OCI-LY3 (cell line): ENCODE data around the gene ABHD15.

Experiments used
- H2AFZ ChIP-seq: fragments of 200-600, 300-600 bp; shearing (Covaris generic); 2 replicates; pipeline ENCODE4 v1.6.0; 2014; ENCODE audit warnings: antibody characterized with exemption, low read depth, low read length
- H3K27ac ChIP-seq: fragments of 200-600, 300-600 bp; sonication (generic); 2 replicates; pipeline ENCODE4 v1.5.1; 2014; ENCODE audit warnings: mild to moderate bottlenecking, low read length, moderate library complexity, mixed read lengths
- H3K27me3 ChIP-seq: fragments of 200-600, 300-600 bp; sonication (generic); 2 replicates; pipeline ENCODE4 v1.6.1; 2014; ENCODE audit warnings: low read depth, low read length, mixed read lengths
- H3K36me3 ChIP-seq: fragments of 200-600, 300-600 bp; sonication (generic); replicated peaks from 2 replicates; pipeline ENCODE3; 2014; ENCODE audit warnings: low read depth, low read length, mixed read lengths
- H3K4me1 ChIP-seq: fragments of 300-600, 200-600 bp; sonication (generic); 2 replicates; pipeline ENCODE4 v1.6.1; 2014; ENCODE audit warnings: low read length, mixed read lengths
- H3K4me2 ChIP-seq: fragments of 200-600, 300-600 bp; sonication (generic); 2 replicates; pipeline ENCODE4 v1.6.1; 2014; ENCODE audit warnings: low read length, mixed read lengths
- H3K4me3 ChIP-seq: fragments of 300-600, 200-600 bp; sonication (generic); 2 replicates; pipeline ENCODE4 v1.5.1; 2014; ENCODE audit warnings: antibody characterized with exemption, mild to moderate bottlenecking, low read length, moderate library complexity
- H3K79me2 ChIP-seq: fragments of 300-600, 200-600 bp; shearing (Covaris generic); 2 replicates; pipeline ENCODE4 v1.6.1; 2014; ENCODE audit warnings: mild to moderate bottlenecking, low read length, mixed read lengths
- H3K9ac ChIP-seq: fragments of 300-600, 200-600 bp; shearing (Covaris generic); 2 replicates; pipeline ENCODE4 v1.6.0; 2014; ENCODE audit warnings: mild to moderate bottlenecking, low read length, moderate library complexity
- H3K9me3 ChIP-seq: fragments of 200-600, 300-600 bp; shearing (Covaris generic); 2 replicates; pipeline ENCODE4 v1.6.1; 2014; ENCODE audit warnings: low read length, mixed read lengths; ENCODE audit not compliant: insufficient read depth
- H4K20me1 ChIP-seq: fragments of 200-600, 300-600 bp; sonication (generic); 2 replicates; pipeline ENCODE4 v1.6.1; 2016; ENCODE audit warnings: low read length, mixed read lengths; ENCODE audit not compliant: insufficient read depth
- CTCF ChIP-seq: fragments of 200-600, 300-600 bp; sonication (generic); IDR thresholded peaks from 2 replicates; pipeline ENCODE4 v1.5.1; 2014; ENCODE audit warnings: antibody characterized with exemption, low read length, low read depth
- EZH2phosphoT487 ChIP-seq: fragments of 200-600 bp; shearing (Covaris generic); IDR thresholded peaks from 2 replicates; pipeline ENCODE4 v1.6.1; 2018; ENCODE audit warnings: antibody characterized with exemption, mixed run types, low read depth

The ABHD15 gene

GRCh38 chr17:29614349-29615047, 47.7 kb upstream of the ABHD15 start:
- Histone ChIP-seq H3K4me2 (peak overlapping the region; percentile 84), H3K27me3 (no peaks in the 10 kb centered on the region), H2AFZ (no peak overlapping the region), H3K36me3 (peaks cover 4% of the 10 kb centered on the region), H3K79me2 (no peaks in the 10 kb centered on the region), H3K9me3 (no peaks in the 10 kb centered on the region), H3K27ac (no peak overlapping the region), H3K9ac (no peak overlapping the region), H4K20me1 (peaks cover 6% of the 10 kb centered on the region), H3K4me1 (peaks cover 13% of the 10 kb centered on the region; the same call in 1 of the 2 replicates), H3K4me3 (peak overlapping the region; percentile 64; the same call in 1 of the 2 replicates)
- no peak for TF ChIP-seq EZH2phosphoT487

GRCh38 chr17:29613856-29614255, 47.0 kb upstream of the ABHD15 start:
- H3K9ac ChIP-seq: no peak overlapping the region
- no peak overlapping the region for H3K4me2 ChIP-seq
- H3K4me3 ChIP-seq: no peak overlapping the region
- H3K27me3 ChIP-seq: no peaks in the 10 kb centered on the region
- no peak overlapping the region for H3K27ac ChIP-seq
- peaks cover 4% of the 10 kb centered on the region for H3K36me3 ChIP-seq
- H3K9me3 ChIP-seq: no peaks in the 10 kb centered on the region
- H3K4me1 ChIP-seq: peaks cover 13% of the 10 kb centered on the region; the same call in 1 of the 2 replicates
- no peak overlapping the region for H2AFZ ChIP-seq
- TF ChIP-seq CTCF: no peak
- TF ChIP-seq EZH2phosphoT487: no peak
- peaks cover 6% of the 10 kb centered on the region for H4K20me1 ChIP-seq
- H3K79me2 ChIP-seq: no peaks in the 10 kb centered on the region

- Histone ChIP-seq H3K4me1 (peaks cover 11% of the 10 kb centered on the region; the same call in 1 of the 2 replicates), H2AFZ (no peak overlapping the region), H3K36me3 (peaks cover 4% of the 10 kb centered on the region), H4K20me1 (peaks cover 6% of the 10 kb centered on the region), H3K9me3 (no peaks in the 10 kb centered on the region), H3K27ac (no peak overlapping the region), H3K9ac (no peak overlapping the region), H3K4me2 (no peak overlapping the region), H3K27me3 (no peaks in the 10 kb centered on the region), H3K79me2 (no peaks in the 10 kb centered on the region), H3K4me3 (no peak overlapping the region)
- TF ChIP-seq CTCF: no peak
- TF ChIP-seq EZH2phosphoT487: no peak
These were observed 46.6 kb upstream of the ABHD15 start for GRCh38 chr17:29613352-29613837.

- no peak overlapping the region for H3K9ac ChIP-seq
- H3K4me3 ChIP-seq: no peak overlapping the region
- no peaks in the 10 kb centered on the region for H3K9me3 ChIP-seq
- no peaks in the 10 kb centered on the region for H3K79me2 ChIP-seq
- TF ChIP-seq CTCF (no peak), EZH2phosphoT487 (no peak)
- no peak overlapping the region for H3K4me2 ChIP-seq
- H3K36me3 ChIP-seq: peaks cover 4% of the 10 kb centered on the region
- H4K20me1 ChIP-seq: peaks cover 6% of the 10 kb centered on the region
- H3K4me1 ChIP-seq: peaks cover 8% of the 10 kb centered on the region; the same call in 1 of the 2 replicates
- no peaks in the 10 kb centered on the region for H3K27me3 ChIP-seq
- H3K27ac ChIP-seq: no peak overlapping the region
- no peak overlapping the region for H2AFZ ChIP-seq
These were observed 45.8 kb upstream of the ABHD15 start for GRCh38 chr17:29612404-29613280.
